HG03108 (cell line): ENCODE data around the gene GPR37L1.
"Not testable (repeated sequence)": the region's sequence is repeated elsewhere in the genome, so short reads cannot be mapped to it uniquely, and the experiment has no call there.

ENCODE experiments used
- ATAC-seq: cut with Tn5 transposase; IDR thresholded peaks from one replicate; pipeline ENCODE4 v1.9.1; 2021; ENCODE audit warnings: moderate library complexity; ENCODE audit not compliant: unreplicated experiment

GPR37L1 gene

GRCh38 chr1:202167054-202167453 lies 44.3 kb downstream of the GPR37L1 start:
- not testable (repeated sequence) for ATAC-seq

DNA sequence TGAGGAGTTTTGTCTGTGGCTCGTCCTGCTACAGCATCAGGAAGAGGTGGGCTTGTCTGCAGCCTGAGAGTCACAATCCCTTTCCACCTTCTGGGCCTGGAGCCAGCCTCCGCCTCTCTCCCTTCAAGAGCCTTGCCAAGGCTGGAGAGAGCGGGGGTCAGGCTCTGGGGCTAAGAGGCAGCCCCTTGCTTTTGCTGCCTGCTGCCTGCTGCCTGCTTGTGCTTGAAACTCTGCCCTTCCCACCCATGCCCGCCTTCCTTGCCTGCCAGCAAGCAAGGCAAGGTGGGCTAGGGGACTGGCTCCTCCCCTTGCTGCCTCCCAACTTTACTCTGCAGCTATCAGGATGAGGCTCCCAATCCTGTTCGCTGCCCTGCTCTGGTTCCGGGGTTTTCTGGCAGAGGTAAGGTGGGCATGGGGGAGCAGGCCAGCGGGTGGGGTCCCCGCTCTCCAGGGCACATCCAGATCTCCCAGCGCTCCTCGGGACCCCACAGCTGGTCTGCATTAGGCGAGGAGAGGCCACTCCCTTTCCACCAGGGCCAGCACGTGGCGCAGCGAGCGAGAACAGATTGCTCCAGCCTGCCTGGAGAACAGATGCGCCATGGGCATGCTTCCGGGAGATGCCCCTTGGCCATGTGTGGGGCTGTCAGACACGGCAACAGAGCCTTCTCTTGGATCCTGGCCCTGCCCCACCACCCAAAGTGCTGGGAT lies 45.1 kb downstream of the GPR37L1 start:
- no peak for ATAC-seq

DNA sequence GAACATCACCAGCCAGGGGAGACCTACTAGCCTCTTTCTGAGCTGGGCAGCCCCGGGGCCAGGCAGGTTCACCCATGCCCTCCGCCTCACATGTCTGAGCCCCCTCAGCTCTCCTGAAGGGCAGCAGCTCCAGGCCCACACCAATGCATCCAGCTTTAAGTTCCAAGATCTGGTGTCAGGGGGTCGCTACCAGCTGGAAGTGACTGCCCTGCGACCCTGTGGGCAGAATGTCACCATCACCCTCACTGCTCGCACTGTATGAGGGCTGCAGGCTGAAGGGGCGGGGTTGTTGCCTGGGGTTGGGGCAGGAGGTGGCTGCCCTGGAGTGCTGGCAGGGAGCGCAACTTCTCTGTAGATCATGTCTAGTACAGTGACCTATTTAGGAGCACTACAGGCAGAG lies 46.1 kb downstream of the GPR37L1 start:
- no peak for ATAC-seq

GRCh38 chr1:202170726-202171125 lies 48.0 kb downstream of the GPR37L1 start:
- no peak for ATAC-seq

DNA sequence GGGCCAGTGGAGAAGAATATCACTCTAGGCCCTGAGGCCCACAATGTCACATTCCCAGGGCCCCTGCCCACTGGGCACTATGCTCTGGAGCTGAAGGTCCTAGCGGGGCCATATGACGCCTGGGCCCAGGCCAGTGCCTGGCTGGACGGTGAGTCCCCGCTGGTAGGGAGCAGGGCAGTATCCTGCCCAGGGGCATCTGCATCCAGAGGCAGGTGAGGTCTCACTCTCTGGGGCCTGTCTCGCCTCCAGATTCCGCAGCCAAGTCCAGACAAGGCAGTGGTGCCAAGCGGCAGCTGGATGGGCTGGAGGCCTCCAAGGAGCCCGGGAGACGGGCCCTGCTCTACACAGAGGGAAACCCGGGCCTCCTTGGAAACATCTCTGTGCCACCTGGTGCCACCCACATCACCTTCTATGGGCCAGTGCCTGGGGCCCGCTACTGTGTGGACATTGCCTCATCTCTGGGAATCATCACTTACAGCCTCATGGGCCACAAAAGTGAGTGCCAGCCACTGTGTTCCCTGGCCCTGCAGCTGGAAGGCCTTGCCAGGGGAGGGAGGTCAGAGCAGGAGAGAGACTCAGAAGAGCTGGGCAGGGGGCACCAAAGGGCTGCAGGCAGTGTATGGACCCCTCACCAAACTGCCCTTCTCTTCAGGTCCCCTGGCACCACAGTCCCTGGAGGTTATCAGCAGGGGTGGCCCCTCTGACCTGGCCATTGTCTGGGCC lies 48.7 kb downstream of the GPR37L1 start:
- no peak for ATAC-seq

GRCh38 chr1:202172015-202172355 lies 49.3 kb downstream of the GPR37L1 start:
- no peak for ATAC-seq

- ATAC-seq, result no peak
These were observed 51.3 kb downstream of the GPR37L1 start for GRCh38 chr1:202173993-202174392.

DNA sequence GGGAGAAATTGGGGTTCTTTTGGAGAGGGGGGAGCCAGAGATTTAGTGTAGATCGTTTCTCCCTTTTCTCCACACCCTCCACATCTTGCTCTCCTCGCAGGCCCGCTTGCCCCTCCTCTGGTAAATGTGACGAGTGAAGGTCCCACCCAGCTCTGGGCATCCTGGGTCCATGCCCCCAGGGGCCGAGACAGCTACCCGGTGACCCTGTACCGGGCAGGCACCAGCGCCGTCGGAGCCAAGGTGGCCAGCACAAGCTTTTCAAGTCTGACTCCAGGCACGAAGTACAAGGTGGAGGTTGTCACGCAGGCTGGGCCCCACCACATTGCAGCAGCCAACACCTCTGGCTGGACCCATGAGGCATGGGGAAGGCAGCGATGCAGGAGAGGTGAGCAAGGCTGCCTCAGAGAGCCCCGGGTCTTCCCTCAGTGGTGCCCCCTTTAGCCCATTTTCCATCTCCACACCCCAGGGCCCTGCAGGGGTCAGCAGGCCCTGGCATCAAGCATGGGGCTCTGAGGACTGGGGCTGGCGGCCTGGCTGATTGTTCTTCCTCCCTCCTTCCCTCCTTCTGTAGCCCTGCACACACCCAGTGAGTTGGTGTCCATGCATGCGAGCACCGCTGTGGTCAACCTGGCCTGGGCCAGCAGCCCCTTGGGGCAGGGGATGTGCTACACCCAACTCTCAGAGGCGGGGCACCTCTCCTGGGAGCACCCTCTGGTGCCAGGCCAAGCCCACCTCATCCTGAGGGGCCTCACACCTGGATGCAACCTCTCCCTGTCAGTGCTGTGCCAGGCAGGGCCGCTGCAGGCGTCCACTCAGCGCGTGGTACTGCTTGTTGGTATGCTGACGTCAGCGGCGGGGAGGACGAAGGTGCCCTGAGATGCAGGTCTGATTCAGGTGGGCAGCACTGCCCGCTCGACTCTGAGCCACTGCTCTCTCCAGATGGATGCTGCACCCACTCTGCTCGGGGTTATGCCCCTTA lies 54.5 kb downstream of the GPR37L1 start:
- no peak for ATAC-seq

DNA sequence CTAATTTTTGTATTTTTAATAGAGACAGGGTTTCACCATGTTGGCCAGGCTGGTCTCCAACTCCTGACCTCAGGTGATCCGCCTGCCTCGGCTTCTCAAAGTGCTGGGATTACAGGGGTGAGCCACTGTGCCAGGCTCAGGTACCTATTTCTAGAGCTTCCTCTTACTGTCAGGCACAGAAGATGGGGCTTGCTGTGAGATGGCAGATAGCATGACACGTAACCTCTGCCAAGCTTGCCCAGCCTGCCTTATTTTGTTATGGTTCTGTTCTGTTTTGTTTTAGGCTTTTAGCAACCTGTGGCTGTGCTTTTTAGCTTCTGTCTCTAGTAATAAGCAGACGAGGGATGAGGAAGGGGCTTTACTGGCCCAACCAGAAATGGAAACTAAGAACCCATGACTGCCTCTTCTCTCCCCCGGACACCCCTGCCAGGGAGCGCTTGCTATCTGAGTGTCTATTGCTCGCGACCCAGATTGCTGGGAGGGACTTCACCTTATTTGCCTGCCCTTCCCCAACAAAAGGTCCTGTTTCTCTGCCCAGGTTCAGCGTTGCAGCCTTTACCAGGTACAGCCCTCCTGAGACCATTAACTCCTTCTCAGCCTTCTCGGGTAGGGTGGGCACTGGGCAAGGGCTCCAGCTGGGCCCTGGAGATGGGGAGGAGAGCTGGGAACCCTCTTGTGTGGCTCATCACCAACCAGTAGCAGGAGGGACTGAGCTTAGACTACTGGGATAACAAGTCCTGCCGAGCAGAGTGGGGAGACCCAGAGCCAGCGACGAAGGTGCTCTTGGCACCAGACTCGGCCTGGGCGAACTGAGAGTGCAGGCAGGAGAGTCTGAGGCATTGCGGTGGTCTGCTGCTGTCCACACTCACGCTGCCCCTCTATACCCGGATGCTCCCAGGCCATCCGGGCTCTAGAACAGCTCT lies 57.4 kb downstream of the GPR37L1 start:
- no peak for ATAC-seq

DNA sequence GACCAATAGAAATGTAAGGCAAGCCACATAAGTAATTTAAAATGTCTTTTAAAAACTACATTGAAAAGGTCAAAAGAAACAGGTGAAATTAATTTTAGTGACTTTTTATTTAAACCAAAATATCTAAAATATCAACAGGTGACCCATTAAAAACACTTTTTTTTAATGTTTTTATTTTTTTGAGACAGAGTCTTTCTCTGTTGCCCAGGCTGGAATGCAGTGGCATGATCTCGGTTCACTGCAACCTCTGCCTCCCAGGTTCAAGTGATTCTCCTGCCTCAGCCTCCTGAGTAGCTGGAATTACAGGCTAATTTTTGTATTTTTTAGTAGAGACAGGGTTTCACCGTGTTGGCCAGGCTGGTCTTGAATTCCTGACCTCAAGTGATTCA lies 58.0 kb downstream of the GPR37L1 start:
- ATAC-seq, result not testable (repeated sequence)

DNA sequence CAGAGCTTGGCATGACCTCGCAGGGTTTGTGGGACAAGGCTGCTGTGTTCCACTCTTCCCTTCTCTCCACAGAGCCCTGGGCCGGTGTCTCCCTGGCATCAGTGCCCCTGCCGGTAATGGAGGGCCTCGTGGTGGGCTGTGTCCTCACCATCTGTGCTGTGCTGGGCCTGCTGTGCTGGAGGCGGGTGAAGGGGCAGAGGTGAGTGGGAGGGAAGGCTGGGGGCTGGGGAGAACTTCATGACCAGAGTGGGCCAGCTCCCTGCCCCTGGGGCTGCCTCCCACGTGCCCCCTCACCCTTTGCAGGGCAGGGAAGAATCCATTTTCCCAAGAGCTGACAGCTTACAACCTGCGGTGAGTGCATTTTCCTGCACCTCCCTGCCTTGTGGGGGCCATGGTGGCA lies 58.9 kb downstream of the GPR37L1 start:
- ATAC-seq, result no peak

- no peak for ATAC-seq
These were observed 59.5 kb downstream of the GPR37L1 start for GRCh38 chr1:202182040-202182877.
